ENCODE data around the gene NEK9.
"Not testable (repeated sequence)": the region's sequence is repeated elsewhere in the genome, so short reads cannot be mapped to it uniquely, and the experiment has no call there.

Gene NEK9

GRCh38 chr14:75069811-75070145 lies 57.1 kb downstream of the NEK9 start:
- ATAC-seq, result no peak
- TF ChIP-seq CREB5 (CRISPR knock-in tag; IDR thresholded peaks at IDR 0.05; ENCODE audit: low read depth) (no peak), SNAI2 (CRISPR knock-in tag; IDR thresholded peaks at IDR 0.05) (no peak), ARNTL (CRISPR knock-in tag; IDR thresholded peaks at IDR 0.05; ENCODE audit: borderline replicate concordance, low read depth) (no peak)

GRCh38 chr14:75069121-75069810 lies 57.6 kb downstream of the NEK9 start, which contains the start of gene ZC2HC1C:
Gene ZC2HC1C (plus strand): TSS chr14:75069641. CDS start chr14:75070574, 933 bp downstream.
- ATAC-seq, result peak; percentile 84
- TF ChIP-seq ESRRG (CRISPR knock-in tag; IDR thresholded peaks at IDR 0.05), result peak; percentile 74; the same call in 1 of the 2 replicates
- 0 out of 2 replicates have a peak, but pooled peaks have one; percentile 34 for TF ChIP-seq ZFP3 (CRISPR knock-in tag; IDR thresholded peaks at IDR 0.05)
- no peak for TF ChIP-seq TSHZ2 (CRISPR knock-in tag; IDR thresholded peaks at IDR 0.05)
- TF ChIP-seq CSDC2 (CRISPR knock-in tag; IDR thresholded peaks at IDR 0.05), result 0 out of 2 replicates have a peak, but pooled peaks have one; percentile 22

- peak; percentile 78 for ATAC-seq
- TF ChIP-seq ZFP3 (CRISPR knock-in tag; IDR thresholded peaks at IDR 0.05) (no peak), ISL1 (CRISPR knock-in tag; IDR thresholded peaks at IDR 0.05) (peak; percentile 65), ZC3H10 (CRISPR knock-in tag; IDR thresholded peaks at IDR 0.05) (no peak)
Observed at GRCh38 chr14:75068294-75069120, 58.3 kb downstream of the NEK9 start.

GRCh38 chr14:75067765-75068164 lies 59.1 kb downstream of the NEK9 start:
- not testable (repeated sequence) for ATAC-seq

- ATAC-seq, result no peak
- TF ChIP-seq ZFP30 (CRISPR knock-in tag; IDR thresholded peaks at IDR 0.05) (no peak), TOX (CRISPR knock-in tag; IDR thresholded peaks at IDR 0.05; ENCODE audit: borderline replicate concordance) (no peak), ISL1 (CRISPR knock-in tag; IDR thresholded peaks at IDR 0.05) (no peak), RARB (CRISPR knock-in tag; IDR thresholded peaks at IDR 0.05) (no peak), ZNF70 (CRISPR knock-in tag; IDR thresholded peaks at IDR 0.05) (no peak), POU6F1 (CRISPR knock-in tag; IDR thresholded peaks at IDR 0.05; ENCODE audit: borderline replicate concordance, low read depth) (no peak), CREB5 (CRISPR knock-in tag; IDR thresholded peaks at IDR 0.05; ENCODE audit: low read depth) (no peak)
Observed at GRCh38 chr14:75067212-75067611, 59.6 kb downstream of the NEK9 start.

- no peak for TF ChIP-seq ZFP30 (CRISPR knock-in tag; IDR thresholded peaks at IDR 0.05)
- no peak for ATAC-seq
Observed at GRCh38 chr14:75066691-75067090, 60.2 kb downstream of the NEK9 start.

All from SK-N-SH treated with all-trans-retinoic acid at 6 μM for 48 hours (cell line).